GM12878 (cell line): ENCODE measurements around the gene ZNF766. TPM values are rescaled to one million over a fixed set of nuclear protein-coding genes. Genes with fewer than 3 reads are reported as not detected.

Experiments
- ATAC-seq: fragments of 200-7000 bp; cut with Tn5 transposase; 3 replicates; pipeline ENCODE4 v1.9.1; 2020; ENCODE audit warnings: mild to moderate bottlenecking, moderate library complexity
- BruUV-seq: library from RNA; stranded (reverse); fragments of 400-500 nt; replicated peaks from 2 replicates; lab custom pipeline; 2021; lab: Mats Ljungman, UMichigan
- CTCF ChIA-PET: fragments of 300-600 bp; sonication (Branson Sonifier 250); formaldehyde crosslinking; extraction: SDS; loops from one replicate; lab custom pipeline; 2021; ENCODE audit warnings: inconsistent platforms; lab: Yijun Ruan, JAX
- POLR2A ChIA-PET: fragments of 350-600 bp; formaldehyde crosslinking; extraction: SDS; loops from one replicate; lab custom pipeline; 2021; ENCODE audit warnings: inconsistent platforms; lab: Charles Lee
- RAD21 ChIA-PET: fragments of 300-600 bp; sonication (Branson Sonifier 250); formaldehyde crosslinking; loops from one replicate; lab custom pipeline; 2023; ENCODE audit warnings: antibody characterized with exemption; ENCODE audit not compliant: unreplicated experiment; lab: Charles Lee
- SMC1A ChIA-PET: fragments of 300-600 bp; sonication (Branson Sonifier 250); formaldehyde crosslinking; loops from one replicate; lab custom pipeline; 2023; ENCODE audit not compliant: unreplicated experiment, uncharacterized antibody; lab: Charles Lee
- DNase-seq: peaks from one replicate; pipeline ENCODE4 v3.0.0-alpha.2; 2011; ENCODE audit warnings: low read depth, low spot score
- FAIRE-seq: peaks from 3 replicates; lab custom pipeline; 2011; peaks lifted over from hg19 to GRCh38; lab: Jason Lieb, UNC
- H2AFZ ChIP-seq: 2 replicates; pipeline ENCODE4 v1.6.0; 2011; ENCODE audit warnings: low read depth, low read length, control low read depth; ENCODE audit not compliant: control insufficient read depth
- H3K27ac ChIP-seq: 2 replicates; pipeline ENCODE4 v1.5.1; 2011; ENCODE audit warnings: control low read depth; ENCODE audit not compliant: control insufficient read depth, insufficient read depth
- H3K27me3 ChIP-seq, 2 experiments: replicated peaks in 1 of 2; 2 replicates each; pipeline versions ENCODE4 v1.6.0 to v1.6.1; 2011; ENCODE audit warnings: low read length in 1 of 2; ENCODE audit not compliant: control insufficient read depth in 2 of 2, insufficient read depth in 2 of 2
- H3K36me3 ChIP-seq, 2 experiments: 2 replicates each; pipeline ENCODE4 v1.5.1; 2011; ENCODE audit warnings: low read length in 1 of 2; ENCODE audit not compliant: control insufficient read depth in 2 of 2, insufficient read depth in 2 of 2
- H3K4me1 ChIP-seq: 2 replicates; pipeline ENCODE4 v1.6.1; 2011; ENCODE audit warnings: mild to moderate bottlenecking, low read length, moderate library complexity, mixed read lengths; ENCODE audit not compliant: control insufficient read depth, insufficient read depth
- H3K4me2 ChIP-seq: 2 replicates; pipeline ENCODE4 v1.6.0; 2011; ENCODE audit warnings: control low read depth; ENCODE audit not compliant: control insufficient read depth, insufficient read depth
- H3K4me3 ChIP-seq: fragments of 200-600 bp; sonication (generic); 2 replicates; pipeline ENCODE4 v1.5.1; 2016
- H3K79me2 ChIP-seq: 2 replicates; pipeline ENCODE4 v1.6.0; 2011; ENCODE audit warnings: low read length; ENCODE audit not compliant: control insufficient read depth, insufficient read depth
- H3K9ac ChIP-seq: 2 replicates; pipeline ENCODE4 v1.8.0; 2011; ENCODE audit warnings: low read length, control low read depth, mixed read lengths; ENCODE audit not compliant: control insufficient read depth, insufficient read depth
- H3K9me3 ChIP-seq: replicated peaks from 3 replicates; pipeline ENCODE4 v1.5.1; 2011; ENCODE audit warnings: mild to moderate bottlenecking, low read length; ENCODE audit not compliant: control insufficient read depth, insufficient read depth
- H4K20me1 ChIP-seq: 2 replicates; pipeline ENCODE4 v1.6.0; 2011; ENCODE audit not compliant: control insufficient read depth, insufficient read depth
- ATF3 ChIP-seq: IDR thresholded peaks from 2 replicates; pipeline ENCODE4 v1.6.1; 2011; ENCODE audit warnings: low read depth, mild to moderate bottlenecking, low read length, moderate library complexity, borderline replicate concordance; ENCODE audit errors: extremely low read depth
- ATF7 ChIP-seq: fragments of 450-650 bp; IDR thresholded peaks from 2 replicates; pipeline ENCODE4 v1.6.1; 2016; ENCODE audit warnings: low read depth, mild to moderate bottlenecking
- BCL3 ChIP-seq: IDR thresholded peaks from 2 replicates; pipeline ENCODE4 v1.6.1; 2011; ENCODE audit warnings: borderline replicate concordance, low read depth, mild to moderate bottlenecking, moderate library complexity, low read length; ENCODE audit not compliant: insufficient read depth, poor library complexity, severe bottlenecking
- BCLAF1 ChIP-seq: fragments of 450-650 bp; IDR thresholded peaks from 2 replicates; pipeline ENCODE4 v1.6.1; 2017; ENCODE audit warnings: antibody characterized with exemption, mild to moderate bottlenecking, moderate library complexity
- HDGF ChIP-seq: fragments of 450-650 bp; IDR thresholded peaks from 2 replicates; pipeline ENCODE4 v1.6.1; 2016; ENCODE audit warnings: antibody characterized with exemption
- JUND ChIP-seq: IDR thresholded peaks from 2 replicates; pipeline ENCODE4 v1.6.1; 2012; ENCODE audit warnings: low read depth, mild to moderate bottlenecking, low read length, improper control_type of control experiment, moderate library complexity
- MAX ChIP-seq: IDR thresholded peaks from 2 replicates; pipeline ENCODE4 v1.6.1; 2012; ENCODE audit warnings: low read depth, low read length, improper control_type of control experiment
- NFYA ChIP-seq: IDR thresholded peaks from 2 replicates; pipeline ENCODE4 v1.6.1; 2011; ENCODE audit warnings: low read depth, mild to moderate bottlenecking, low read length, improper control_type of control experiment, borderline replicate concordance
- PAX5 ChIP-seq: IDR thresholded peaks from 2 replicates; pipeline ENCODE4 v1.6.1; 2011; ENCODE audit warnings: low read depth, low read length, borderline replicate concordance
- PKNOX1 ChIP-seq: fragments of 450-650 bp; IDR thresholded peaks from 2 replicates; pipeline ENCODE4 v1.6.1; 2016; ENCODE audit warnings: mild to moderate bottlenecking
- RCOR1 ChIP-seq: conservative IDR thresholded peaks from 2 replicates; pipeline ENCODE4 v1.6.1; 2012; ENCODE audit warnings: low read depth, low read length, improper control_type of control experiment
- RUNX3 ChIP-seq: IDR thresholded peaks from 2 replicates; pipeline ENCODE4 v1.6.1; 2012; ENCODE audit warnings: low read length, inconsistent platforms
- SMARCA5 ChIP-seq: fragments of 450-650 bp; IDR thresholded peaks from 2 replicates; pipeline ENCODE4 v1.6.1; 2017; ENCODE audit warnings: mild to moderate bottlenecking
- TCF7 ChIP-seq: IDR thresholded peaks from 2 replicates; pipeline ENCODE4 v1.6.1; 2014; ENCODE audit warnings: antibody characterized with exemption, borderline replicate concordance
- ZNF622 ChIP-seq: fragments of 450-650 bp; IDR thresholded peaks from 2 replicates; pipeline ENCODE4 v1.6.1; 2017; ENCODE audit warnings: mild to moderate bottlenecking, inconsistent platforms
- WGBS: methylation state at CpG from one replicate; pipeline ENCODE4 v1.1.6; 2016; ENCODE audit warnings: low lambda C conversion rate; ENCODE audit not compliant: insufficient replicate concordance, insufficient coverage; ENCODE audit errors: missing lambda C conversion rate; 5-methylcytosine and 5-hydroxymethylcytosine counted together
- in situ Hi-C: fragments of 300-500 bp; cut with MboI; formaldehyde crosslinking; loops from 9 replicates; pipeline ENCODE4 v1.14.3; 2018; ENCODE audit warnings: mixed read lengths
- intact Hi-C: fragments of 100-400 bp; cut with micrococcal nuclease; formaldehyde crosslinking; loops from one replicate; pipeline ENCODE4 v1.14.2; 2022; ENCODE audit not compliant: unreplicated experiment
- polyA plus RNA-seq, 11 experiments: library from polyadenylated mRNA; depleted of rRNA in 4 of 11; unstranded in 6 of 11; stranded (reverse) in 5 of 11; fragments of >200 nt; fragmentation: Nextera tagmentation in 4 of 11; fragmentation: Illumina TruSeq in 1 of 11; extraction: Ambion mirVana in 4 of 11; extraction: Trizol in 1 of 11; gene quantifications; 1 replicate in 1 of 11; 2 replicates in 10 of 11; pipeline versions ENCODE4 v1.2.1 to v1.2.3, GENCODE V29; 2011 to 2016; ENCODE audit warnings: inconsistent platforms in 2 of 11, missing spikeins in 2 of 11, low read depth in 1 of 11
- total RNA-seq, 4 experiments: library from RNA; depleted of rRNA in 3 of 4; stranded (reverse); fragments of >200 nt in 3 of 4; fragmentation: Illumina TruSeq in 1 of 4; extraction: Trizol in 1 of 4; gene quantifications; 2 replicates each; pipeline versions ENCODE4 v1.2.1 to v1.2.3, GENCODE V29; 2013 to 2021
- TF ChIP-seq, protein P1 (sequence below): fragments of 450-650 bp; formaldehyde crosslinking; IDR thresholded peaks from 2 replicates; pipeline ENCODE4 v1.5.0; 2022; ENCODE audit warnings: mild to moderate bottlenecking, missing genetic modification characterization

ZNF766 gene
- total and polyA plus RNA-seq, 10 of the 15 experiments (the other 5 are each of a cell fraction or from before 2014, with no cell fraction given) = 7.2 to 20.0 (median 16.4) TPM

- Histone ChIP-seq H4K20me1 (no peaks in the 10 kb centered on the region), H3K4me3 (no peak overlapping the region), H2AFZ (no peak overlapping the region), H3K27me3 (no peaks in the 10 kb centered on the region), H3K36me3 (peaks cover 0 to 3% of the 10 kb centered on the region in 2 experiments; a peak in 1 of 4 replicates), H3K9me3 (peaks cover 42% of the 10 kb centered on the region), H3K4me2 (no peak overlapping the region), H3K27ac (no peak overlapping the region), H3K9ac (no peak overlapping the region), H3K79me2 (peaks cover 50% of the 10 kb centered on the region), H3K4me1 (no peaks in the 10 kb centered on the region)
- ATAC-seq (no peak), FAIRE-seq (no peak), DNase-seq (no peak)
- WGBS = 98% methylated on average over 5 of the region's 5 CpGs
- intact Hi-C loops (no loop called here), in situ Hi-C loops (no loop called here)
- CTCF ChIA-PET = interaction anchor here (1.1 kb wide), 1 partner anchor 27 kb away, joined by 3 read pairs; no protein-coding TSS in a partner anchor
- RAD21 ChIA-PET = no interaction called here
- no TSS peak for BruUV-seq
- POLR2A ChIA-PET = no interaction called here
- SMC1A ChIA-PET = no interaction called here
- TF ChIP-seq NFYA (no peak), PKNOX1 (no peak), HDGF (no peak), ATF7 (no peak), BCLAF1 (no peak), BCL3 (no peak), MAX (no peak), ZNF622 (no peak), RUNX3 (no peak), ATF3 (no peak), PAX5 (no peak), RCOR1 (no peak), SMARCA5 (no peak), TCF7 (no peak), JUND (no peak)
- TF ChIP-seq, protein P1, sequence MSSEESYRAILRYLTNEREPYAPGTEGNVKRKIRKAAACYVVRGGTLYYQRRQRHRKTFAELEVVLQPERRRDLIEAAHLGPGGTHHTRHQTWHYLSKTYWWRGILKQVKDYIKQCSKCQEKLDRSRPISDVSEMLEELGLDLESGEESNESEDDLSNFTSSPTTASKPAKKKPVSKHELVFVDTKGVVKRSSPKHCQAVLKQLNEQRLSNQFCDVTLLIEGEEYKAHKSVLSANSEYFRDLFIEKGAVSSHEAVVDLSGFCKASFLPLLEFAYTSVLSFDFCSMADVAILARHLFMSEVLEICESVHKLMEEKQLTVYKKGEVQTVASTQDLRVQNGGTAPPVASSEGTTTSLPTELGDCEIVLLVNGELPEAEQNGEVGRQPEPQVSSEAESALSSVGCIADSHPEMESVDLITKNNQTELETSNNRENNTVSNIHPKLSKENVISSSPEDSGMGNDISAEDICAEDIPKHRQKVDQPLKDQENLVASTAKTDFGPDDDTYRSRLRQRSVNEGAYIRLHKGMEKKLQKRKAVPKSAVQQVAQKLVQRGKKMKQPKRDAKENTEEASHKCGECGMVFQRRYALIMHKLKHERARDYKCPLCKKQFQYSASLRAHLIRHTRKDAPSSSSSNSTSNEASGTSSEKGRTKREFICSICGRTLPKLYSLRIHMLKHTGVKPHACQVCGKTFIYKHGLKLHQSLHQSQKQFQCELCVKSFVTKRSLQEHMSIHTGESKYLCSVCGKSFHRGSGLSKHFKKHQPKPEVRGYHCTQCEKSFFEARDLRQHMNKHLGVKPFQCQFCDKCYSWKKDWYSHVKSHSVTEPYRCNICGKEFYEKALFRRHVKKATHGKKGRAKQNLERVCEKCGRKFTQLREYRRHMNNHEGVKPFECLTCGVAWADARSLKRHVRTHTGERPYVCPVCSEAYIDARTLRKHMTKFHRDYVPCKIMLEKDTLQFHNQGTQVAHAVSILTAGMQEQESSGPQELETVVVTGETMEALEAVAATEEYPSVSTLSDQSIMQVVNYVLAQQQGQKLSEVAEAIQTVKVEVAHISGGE (CRISPR knock-in tag) = no peak
Observed at GRCh38 chr19:52274191-52274590, 4.8 kb downstream of the ZNF766 start.
